H1 (cell line): Measurements from ENCODE around the gene MMEL1. TPM values are rescaled to one million over a fixed set of nuclear protein-coding genes. Genes with fewer than 3 reads are reported as not detected.

ENCODE experiments used
- CTCF ChIA-PET: fragments of 300-600 bp; sonication (Branson Sonifier 250); formaldehyde crosslinking; loops from one replicate; lab custom pipeline; 2021; ENCODE audit not compliant: partially characterized antibody; lab: Charles Lee
- POLR2A ChIA-PET: fragments of 300-600 bp; sonication (Branson Sonifier 250); formaldehyde crosslinking; loops from one replicate; lab custom pipeline; 2021; ENCODE audit warnings: inconsistent platforms; ENCODE audit not compliant: partially characterized antibody; lab: Charles Lee
- DNase-seq, 2 experiments: peaks; one replicate each; pipeline versions ENCODE4 v3.0.0 to v3.0.0-alpha.2; 2010 to 2022; ENCODE audit warnings: low spot score in 2 of 2, low read depth in 1 of 2, mixed read lengths in 1 of 2
- FAIRE-seq: peaks from 2 replicates; lab custom pipeline; 2011; peaks lifted over from hg19 to GRCh38; lab: Jason Lieb, UNC
- H2AFZ ChIP-seq: 2 replicates; pipeline ENCODE4 v1.8.1; 2012; ENCODE audit warnings: low read length, inconsistent platforms
- H2AK5ac ChIP-seq: 2 replicates; pipeline ENCODE4 v1.6.1; 2013; ENCODE audit warnings: low read depth, low read length
- H2BK120ac ChIP-seq: replicated peaks from 2 replicates; pipeline ENCODE3; 2013; ENCODE audit warnings: low read depth, low read length, inconsistent platforms
- H2BK12ac ChIP-seq: 2 replicates; pipeline ENCODE4 v1.6.1; 2013; ENCODE audit warnings: low read depth, low read length
- H2BK15ac ChIP-seq: 2 replicates; pipeline ENCODE4 v1.6.1; 2013; ENCODE audit warnings: low read length
- H2BK20ac ChIP-seq: 2 replicates; pipeline ENCODE4 v1.6.1; 2013; ENCODE audit warnings: low read length
- H2BK5ac ChIP-seq: 2 replicates; pipeline ENCODE4 v1.6.1; 2013; ENCODE audit warnings: low read depth, low read length
- H3K14ac ChIP-seq: 2 replicates; pipeline ENCODE4 v1.6.1; 2013; ENCODE audit warnings: inconsistent platforms; ENCODE audit not compliant: insufficient read length
- H3K18ac ChIP-seq: 2 replicates; pipeline ENCODE4 v1.6.1; 2013; ENCODE audit warnings: low read length; ENCODE audit errors: extremely low read depth
- H3K23ac ChIP-seq: 2 replicates; pipeline ENCODE4 v1.6.1; 2013; ENCODE audit warnings: inconsistent platforms; ENCODE audit not compliant: insufficient read length
- H3K23me2 ChIP-seq: 2 replicates; pipeline ENCODE4 v1.6.1; 2013; ENCODE audit warnings: low read depth, low read length
- H3K27ac ChIP-seq: 2 replicates; pipeline ENCODE4 v1.6.1; 2011; ENCODE audit warnings: low read depth, low read length, inconsistent platforms
- H3K27me3 ChIP-seq, 4 experiments: replicated peaks in 1 of 4; 1 replicate in 1 of 4; 2 replicates in 3 of 4; pipeline versions ENCODE4 v1.6.1 to v1.8.1; 2011 to 2013; ENCODE audit warnings: low read length in 3 of 4, mild to moderate bottlenecking in 3 of 4, inconsistent platforms in 2 of 4, mixed read lengths in 2 of 4, moderate library complexity in 1 of 4; ENCODE audit not compliant: control insufficient read depth in 3 of 4, insufficient read depth in 3 of 4; ENCODE audit errors: extremely low read depth in 1 of 4
- H3K36me3 ChIP-seq, 4 experiments: 2 replicates each; pipeline versions ENCODE4 v1.6.1 to v1.8.1; 2011 to 2013; ENCODE audit warnings: mild to moderate bottlenecking in 4 of 4, low read length in 3 of 4, moderate library complexity in 2 of 4, control low read depth in 1 of 4, inconsistent platforms in 1 of 4; ENCODE audit not compliant: insufficient read depth in 4 of 4, control insufficient read depth in 2 of 4
- H3K4ac ChIP-seq: replicated peaks from 2 replicates; pipeline ENCODE3; 2013; ENCODE audit warnings: low read length, low read depth, mixed read lengths, inconsistent platforms; ENCODE audit not compliant: insufficient read length
- H3K4me1 ChIP-seq, 4 experiments: replicated peaks in 1 of 4; 1 replicate in 1 of 4; 2 replicates in 3 of 4; pipeline versions ENCODE4 v1.6.1 to v1.8.1; 2011 to 2013; ENCODE audit warnings: low read length in 3 of 4, inconsistent platforms in 2 of 4, mixed read lengths in 1 of 4; ENCODE audit not compliant: insufficient read depth in 4 of 4, control insufficient read depth in 3 of 4
- H3K4me2 ChIP-seq, 2 experiments: 2 replicates each; pipeline versions ENCODE4 v1.6.1 to v1.8.1; 2011 to 2013; ENCODE audit warnings: low read depth in 2 of 2, low read length in 2 of 2, control low read depth in 1 of 2, inconsistent platforms in 1 of 2, mild to moderate bottlenecking in 1 of 2; ENCODE audit not compliant: insufficient read depth in 1 of 2
- H3K4me3 ChIP-seq, 4 experiments: fragments of 200-600, 300-600 bp in 1 of 4; sonication (generic), shearing (Covaris generic), sonication (Bioruptor Twin) in 1 of 4; 2 replicates each; pipeline versions ENCODE4 v1.5.1 to v1.8.1; 2011 to 2016; ENCODE audit warnings: low read length in 4 of 4, low read depth in 3 of 4, control low read depth in 2 of 4, inconsistent platforms in 2 of 4, mild to moderate bottlenecking in 2 of 4, mixed read lengths in 1 of 4, moderate library complexity in 1 of 4; ENCODE audit not compliant: insufficient read depth in 2 of 4; ENCODE audit errors: extremely low read depth in 1 of 4
- H3K56ac ChIP-seq: replicated peaks from 2 replicates; pipeline ENCODE3; 2013; ENCODE audit warnings: low read depth, mild to moderate bottlenecking, mixed read lengths, low read length, inconsistent platforms; ENCODE audit not compliant: insufficient read length
- H3K79me1 ChIP-seq: 2 replicates; pipeline ENCODE4 v1.6.1; 2013; ENCODE audit warnings: low read depth, low read length, control low read depth
- H3K79me2 ChIP-seq, 2 experiments: 2 replicates each; pipeline versions ENCODE4 v1.6.1 to v1.8.1; 2012 to 2013; ENCODE audit warnings: low read length in 2 of 2, mild to moderate bottlenecking in 2 of 2, inconsistent platforms in 1 of 2; ENCODE audit not compliant: insufficient read depth in 2 of 2, control insufficient read depth in 1 of 2
- H3K9ac ChIP-seq, 4 experiments: replicated peaks in 1 of 4; 1 replicate in 1 of 4; 2 replicates in 3 of 4; pipeline versions ENCODE4 v1.6.1 to v1.8.1; 2011 to 2013; ENCODE audit warnings: low read depth in 3 of 4, low read length in 3 of 4, control low read depth in 2 of 4, mild to moderate bottlenecking in 2 of 4, moderate library complexity in 2 of 4, inconsistent platforms in 1 of 4; ENCODE audit errors: extremely low read depth in 1 of 4
- H3K9me3 ChIP-seq, 2 experiments: 2 replicates each; pipeline versions ENCODE4 v1.6.1 to v1.8.1; 2012 to 2013; ENCODE audit warnings: mild to moderate bottlenecking in 2 of 2, moderate library complexity in 2 of 2, control low read depth in 1 of 2, inconsistent platforms in 1 of 2, low read depth in 1 of 2, low read length in 1 of 2, mixed read lengths in 1 of 2; ENCODE audit not compliant: insufficient read depth in 2 of 2
- H4K20me1 ChIP-seq, 2 experiments: replicated peaks in 1 of 2; 2 replicates each; pipeline versions ENCODE3 to v1.8.1; 2011 to 2013; ENCODE audit warnings: inconsistent platforms in 2 of 2, low read length in 2 of 2, mild to moderate bottlenecking in 1 of 2; ENCODE audit not compliant: insufficient read depth in 2 of 2, control insufficient read depth in 1 of 2
- H4K5ac ChIP-seq: 2 replicates; pipeline ENCODE4 v1.6.1; 2013; ENCODE audit warnings: low read length, low read depth, mixed read lengths, inconsistent platforms; ENCODE audit not compliant: insufficient read length
- H4K8ac ChIP-seq: 2 replicates; pipeline ENCODE4 v1.8.0; 2013; ENCODE audit warnings: mild to moderate bottlenecking, moderate library complexity, low read length, inconsistent platforms; ENCODE audit not compliant: insufficient read depth; ENCODE audit errors: extremely low read depth
- H4K91ac ChIP-seq: replicated peaks from 2 replicates; pipeline ENCODE3; 2013; ENCODE audit warnings: low read length, mixed read lengths, inconsistent platforms; ENCODE audit not compliant: insufficient read length
- CBX5 ChIP-seq: fragments of 300-800, 300-1000 bp; sonication (generic); IDR thresholded peaks from 2 replicates; pipeline ENCODE4 v1.7.1; 2016; ENCODE audit warnings: antibody characterized with exemption, low read length, low read depth
- CTBP2 ChIP-seq: IDR thresholded peaks from 2 replicates; pipeline ENCODE4 v1.7.0; 2011; ENCODE audit warnings: borderline replicate concordance, mild to moderate bottlenecking, moderate library complexity, mixed read lengths, low read length; ENCODE audit not compliant: insufficient read depth, insufficient read length
- GABPA ChIP-seq: IDR thresholded peaks from 2 replicates; pipeline ENCODE4 v1.6.1; 2011; ENCODE audit warnings: mild to moderate bottlenecking, low read length, moderate library complexity, borderline replicate concordance; ENCODE audit not compliant: insufficient read depth
- RFX5 ChIP-seq: IDR thresholded peaks from 2 replicates; pipeline ENCODE4 v1.6.1; 2011; ENCODE audit warnings: low read depth, low read length, improper control_type of control experiment, borderline replicate concordance
- SUZ12 ChIP-seq: fragments of 200-600 bp; sonication (generic); IDR thresholded peaks from 2 replicates; pipeline ENCODE4 v1.6.1; 2012; ENCODE audit warnings: mild to moderate bottlenecking, inconsistent platforms, low read length, moderate library complexity, mixed read lengths
- TAF7 ChIP-seq: optimal IDR thresholded peaks from 2 replicates; pipeline ENCODE3; 2011; ENCODE audit warnings: low read depth, mild to moderate bottlenecking, inconsistent platforms, low read length, moderate library complexity, borderline replicate concordance
- WGBS, 2 experiments: shearing (Covaris generic) in 1 of 2; methylation state at CpG; one replicate each; pipeline versions ENCODE4 v1.1.6 to v1.1.7; 2013 to 2015; ENCODE audit warnings: low lambda C conversion rate in 2 of 2, mixed read lengths in 2 of 2, inconsistent platforms in 1 of 2, low coverage in 1 of 2, missing lambda C conversion rate in 1 of 2; ENCODE audit not compliant: insufficient replicate concordance in 2 of 2, insufficient coverage in 1 of 2, insufficient read length in 1 of 2; ENCODE audit errors: extremely low coverage in 1 of 2, missing lambda C conversion rate in 1 of 2; 5-methylcytosine and 5-hydroxymethylcytosine counted together
- polyA plus RNA-seq, 7 experiments: library from polyadenylated mRNA; depleted of rRNA in 3 of 7; stranded (reverse) in 5 of 7; unstranded in 2 of 7; fragments of >200 nt in 5 of 7; fragments of 200-250 nt in 2 of 7; gene quantifications; 1 replicate in 5 of 7; 2 replicates in 1 of 7; 4 replicates in 1 of 7; pipeline versions ENCODE4 v1.2.1 to v1.2.3, GENCODE V29; 2011 to 2013; ENCODE audit warnings: missing spikeins in 2 of 7, mixed read lengths in 2 of 7
- total RNA-seq: library from RNA; stranded (reverse); fragmentation: NEBNext Ultra II Directional; extraction: Animal tissue kit (Norgen Biotek cat#: 25700); gene quantifications from 2 replicates; pipeline ENCODE4 v1.2.1, GENCODE V29; 2021
- TF ChIP-seq, protein P1 (sequence below): IDR thresholded peaks from 2 replicates; pipeline ENCODE4 v1.6.1; 2011; ENCODE audit warnings: low read depth, mild to moderate bottlenecking, low read length; ENCODE audit not compliant: insufficient read depth
- TF ChIP-seq, protein P2 (sequence below): IDR thresholded peaks from 2 replicates; pipeline ENCODE4 v1.6.1; 2012; ENCODE audit warnings: inconsistent platforms

Gene MMEL1
- total and polyA plus RNA-seq, 2 of the 8 experiments (the other 6 are each of a cell fraction or from before 2014, with no cell fraction given), result 0.91 to 1.7 TPM

DNA sequence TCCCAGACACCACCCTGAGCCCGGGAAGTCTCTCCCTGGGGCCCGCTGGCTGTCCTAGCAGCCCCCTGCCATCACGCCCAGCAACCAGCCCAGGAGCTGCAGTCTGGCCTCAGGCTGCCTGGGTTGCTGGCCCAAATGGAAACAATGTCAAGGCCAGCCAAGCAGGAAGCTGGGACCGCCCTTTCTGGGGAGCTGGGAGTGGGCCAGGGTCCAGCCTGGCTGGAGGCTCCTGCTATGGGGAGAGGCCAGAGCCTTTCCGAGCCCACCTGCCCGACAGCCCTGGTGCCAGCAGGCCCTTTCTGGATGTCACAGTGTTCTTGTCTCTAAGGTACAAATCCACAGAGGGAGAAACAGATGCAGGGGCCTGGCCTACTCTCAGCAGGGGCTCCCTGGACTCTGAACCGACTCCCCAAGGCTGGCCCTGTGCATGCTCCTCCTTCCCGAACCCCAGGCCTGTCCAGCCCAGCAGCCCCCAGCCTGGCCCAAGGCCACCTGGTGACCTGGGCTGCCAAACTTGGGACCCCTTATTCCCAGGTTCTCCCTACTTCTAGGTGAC is 1.2 kb upstream of the MMEL1 start:
- Histone ChIP-seq H2AFZ (no peak overlapping the region), H2BK20ac (no peak overlapping the region), H3K36me3 (no peaks in the 10 kb centered on the region), H3K4me2 (no peak overlapping the region), H3K79me2 (no peaks in the 10 kb centered on the region), H2AK5ac (no peak overlapping the region), H3K27ac (no peak overlapping the region), H2BK5ac (no peak overlapping the region; the same call in 1 of the 2 replicates), H3K56ac (no peak overlapping the region), H3K9ac (no peak overlapping the region), H2BK12ac (peak overlapping the region; percentile 60; the same call in 1 of the 2 replicates), H4K91ac (no peak overlapping the region), H3K18ac (no peak overlapping the region), H3K4me3 (no peak overlapping the region), H2BK15ac (no peak overlapping the region), H3K4ac (no peak overlapping the region), H2BK120ac (no peak overlapping the region), H3K9me3 (peaks cover 0 to 4% of the 10 kb centered on the region in 2 experiments; a peak in 1 of 4 replicates), H3K14ac (no peak overlapping the region), H4K5ac (no peak overlapping the region), H3K23me2 (peaks cover 2% of the 10 kb centered on the region), H4K8ac (no peak overlapping the region; the same call in 1 of the 2 replicates), H3K27me3 (peaks cover 13 to 28% (median 18%) of the 10 kb centered on the region in 4 experiments), H3K23ac (no peak overlapping the region), H3K79me1 (no peaks in the 10 kb centered on the region), H4K20me1 (peaks cover 0 to 11% of the 10 kb centered on the region in 2 experiments), H3K4me1 (peaks cover 3 to 28% (median 18%) of the 10 kb centered on the region in 4 experiments)
- ChIA-PET POLR2A (no interaction called here), CTCF (interaction anchor here (0.7 kb wide), 1 partner anchor 14 kb away, joined by 3 read pairs; no protein-coding TSS in a partner anchor)
- 80% methylated on average over 6 of the region's 8 CpGs; no CpG with 5 or more reads in 1 of the 2 experiments for WGBS, 2 experiments
- DNase-seq, result no peak
- TF ChIP-seq SUZ12 (no peak), GABPA (no peak), CBX5 (no peak), CTBP2 (no peak), RFX5 (no peak), TAF7 (no peak)
- TF ChIP-seq, protein P1, sequence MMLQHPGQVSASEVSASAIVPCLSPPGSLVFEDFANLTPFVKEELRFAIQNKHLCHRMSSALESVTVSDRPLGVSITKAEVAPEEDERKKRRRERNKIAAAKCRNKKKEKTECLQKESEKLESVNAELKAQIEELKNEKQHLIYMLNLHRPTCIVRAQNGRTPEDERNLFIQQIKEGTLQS, result no peak
- TF ChIP-seq, protein P2, sequence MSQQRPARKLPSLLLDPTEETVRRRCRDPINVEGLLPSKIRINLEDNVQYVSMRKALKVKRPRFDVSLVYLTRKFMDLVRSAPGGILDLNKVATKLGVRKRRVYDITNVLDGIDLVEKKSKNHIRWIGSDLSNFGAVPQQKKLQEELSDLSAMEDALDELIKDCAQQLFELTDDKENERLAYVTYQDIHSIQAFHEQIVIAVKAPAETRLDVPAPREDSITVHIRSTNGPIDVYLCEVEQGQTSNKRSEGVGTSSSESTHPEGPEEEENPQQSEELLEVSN, result no peak
- no peak for FAIRE-seq
